ENCODE results near the gene UBE2H.
"Not testable (repeated sequence)": the region's sequence is repeated elsewhere in the genome, so short reads cannot be mapped to it uniquely, and the experiment has no call there.

The UBE2H gene

DNA sequence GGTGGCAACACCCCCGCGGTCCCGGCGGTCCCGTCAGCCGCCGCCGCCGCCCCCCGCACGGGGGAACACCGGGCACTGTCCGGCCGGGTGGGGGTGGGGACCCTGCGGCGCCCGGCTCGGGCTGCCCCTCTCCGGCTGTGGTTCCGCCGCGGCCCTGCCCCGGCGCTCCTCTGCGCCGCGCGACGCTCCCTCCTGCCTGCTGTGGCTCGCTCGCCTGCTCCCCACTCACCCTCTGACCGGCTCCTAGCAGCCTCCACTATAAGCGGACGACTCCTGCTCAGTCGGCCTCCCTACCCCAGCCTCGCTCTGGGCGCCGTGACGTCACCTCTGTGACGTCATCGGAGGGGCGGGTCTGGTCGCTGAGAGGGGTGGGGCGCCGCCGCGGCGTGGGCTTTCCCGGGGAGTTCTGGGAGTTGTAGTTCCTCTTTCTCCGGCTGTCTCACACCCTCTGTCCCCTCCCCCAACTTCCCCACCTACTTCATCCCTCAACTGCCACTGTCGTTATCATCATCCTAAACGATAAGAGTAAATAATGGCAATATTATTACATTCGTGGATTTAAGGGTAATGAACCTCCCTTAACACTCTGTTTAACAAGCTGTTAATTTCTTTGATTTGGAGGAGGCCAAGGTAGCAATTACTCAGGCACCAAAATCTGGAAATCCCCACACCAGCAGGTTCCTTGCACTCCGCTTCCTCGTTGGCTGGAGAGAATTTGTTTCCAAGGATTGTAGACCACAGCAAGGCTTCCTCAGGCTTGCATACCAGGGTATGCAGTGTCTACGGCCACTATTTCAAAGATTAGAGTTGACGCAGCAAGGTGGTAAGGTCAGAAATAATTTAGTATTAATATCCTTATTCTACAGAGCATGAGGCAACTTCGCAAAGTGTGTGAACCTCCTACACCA is at the start of gene UBE2H:
Gene UBE2H (minus strand): TSS at position 308 of the 908 bp plus-strand sequence. CDS start 405 bp downstream, outside the sequence.
- peak; percentile 81 for DNase-seq

GRCh38 chr7:129998446-129998845 is 45.7 kb upstream of the UBE2H start:
- DNase-seq: no peak

DNA sequence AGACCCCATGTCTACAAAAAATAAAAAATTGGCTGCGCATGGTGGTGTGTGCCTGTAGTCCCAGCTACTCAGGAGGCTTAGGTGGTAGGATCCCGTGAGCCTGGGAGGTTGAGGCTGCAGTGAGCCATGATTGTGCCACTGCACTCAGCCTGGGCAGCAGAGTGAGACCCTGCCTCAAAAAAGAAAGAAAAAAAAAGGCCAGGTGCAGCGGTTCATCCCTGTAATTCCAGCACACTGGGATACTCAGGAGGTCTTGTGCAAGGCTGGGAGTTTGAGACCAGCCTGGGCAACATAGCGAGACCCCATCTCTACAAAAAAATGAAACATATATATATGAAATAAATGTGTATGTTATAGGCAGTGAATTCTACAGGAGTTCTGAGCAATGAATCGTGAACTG is 44.5 kb upstream of the UBE2H start:
- DNase-seq: no peak

GRCh38 chr7:129993275-129993674 is 40.5 kb upstream of the UBE2H start:
- DNase-seq: no peak

DNA sequence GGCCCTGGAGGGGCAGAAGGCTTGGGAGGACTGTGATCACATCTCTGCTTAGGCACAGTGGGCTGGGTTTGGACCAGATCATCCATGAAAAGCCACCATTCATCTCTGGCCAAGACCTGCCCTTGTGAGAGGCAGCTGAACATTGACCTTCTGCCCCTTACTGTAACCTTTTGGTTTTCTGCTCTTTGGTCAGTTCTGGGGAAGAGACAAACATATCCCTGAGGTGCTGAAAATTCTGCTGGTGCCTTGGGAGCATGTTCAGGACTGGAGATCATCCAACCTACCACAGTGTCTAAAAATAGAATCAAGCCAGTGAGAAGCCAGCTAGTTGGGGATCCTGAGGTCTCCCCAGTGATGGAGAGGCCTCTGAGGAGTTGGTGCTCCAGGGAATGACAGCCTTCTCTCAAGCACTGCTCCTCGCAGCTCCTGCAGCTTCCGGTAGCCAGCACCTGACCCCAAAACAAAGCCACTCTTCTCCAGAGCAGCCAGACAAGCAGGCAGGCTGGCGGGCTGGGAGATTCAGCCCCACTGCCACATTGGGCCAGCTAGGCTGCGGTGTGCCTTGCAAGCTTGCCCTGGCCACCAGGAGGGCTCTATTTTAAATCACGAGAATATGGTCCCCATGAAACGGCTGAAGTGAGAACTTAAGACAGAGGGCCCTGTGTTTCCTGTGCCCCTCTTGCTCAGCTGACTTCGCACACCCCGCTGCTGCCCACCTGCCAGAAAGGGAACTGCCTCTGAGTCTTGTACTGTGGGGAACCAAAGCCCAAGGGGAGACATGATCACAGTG is 37.8 kb upstream of the UBE2H start:
- DNase-seq: no peak

- DNase-seq: no peak
Measured at GRCh38 chr7:129989466-129989865, 36.7 kb upstream of the UBE2H start.

GRCh38 chr7:129986600-129986999 is 33.8 kb upstream of the UBE2H start:
- no peak for DNase-seq

GRCh38 chr7:129980667-129981066 is 27.9 kb upstream of the UBE2H start:
- DNase-seq: no peak

- DNase-seq: peak; percentile 67
Measured at GRCh38 chr7:129975309-129975708, 22.5 kb upstream of the UBE2H start.

DNA sequence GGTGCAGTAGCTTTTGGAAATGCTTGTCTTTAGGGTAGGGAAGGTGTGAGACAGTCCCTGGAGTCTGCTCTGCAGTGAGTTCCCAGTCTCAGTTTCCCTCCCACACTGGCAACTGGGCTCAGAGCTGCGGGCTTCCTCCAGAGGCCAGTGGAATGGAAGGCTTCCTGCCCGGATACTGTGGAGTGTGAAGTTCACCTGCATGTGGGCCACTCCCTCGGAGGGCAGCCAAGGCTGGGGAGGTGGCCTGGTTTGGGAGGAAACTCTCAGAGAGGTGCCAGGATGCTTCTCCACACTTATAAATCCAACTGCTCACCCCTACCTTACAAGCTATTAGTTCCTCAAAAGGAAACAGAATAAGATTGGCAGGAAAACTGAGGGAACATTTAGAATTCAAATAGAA is 18.1 kb upstream of the UBE2H start:
- no peak for DNase-seq

DNA sequence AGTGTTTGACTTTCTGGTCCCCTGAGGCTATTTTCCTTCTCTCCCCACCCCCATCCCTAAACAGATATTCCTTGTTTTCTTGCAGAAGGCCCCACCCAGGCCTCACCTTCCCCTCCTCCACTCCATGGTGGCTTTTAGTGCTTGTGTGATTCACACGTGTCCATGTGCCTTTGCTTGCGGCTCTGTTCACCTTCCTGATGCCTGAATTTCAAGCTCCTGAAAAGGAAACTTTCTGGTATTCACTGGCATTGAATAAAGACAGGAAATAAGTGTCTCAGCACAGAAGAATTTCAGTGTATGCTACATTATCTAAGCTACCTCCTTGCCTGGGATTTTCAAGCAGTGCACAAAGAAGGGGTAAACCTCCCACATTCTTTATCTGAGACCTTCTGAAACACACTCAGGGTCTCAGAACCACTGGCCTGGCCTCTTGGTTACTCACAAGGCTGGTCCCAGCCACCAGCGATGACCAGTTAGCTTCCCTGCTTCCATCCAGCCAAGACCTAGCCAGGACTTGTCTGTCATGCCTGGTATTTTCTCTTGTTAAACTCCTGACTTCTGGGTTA is 17.2 kb upstream of the UBE2H start:
- no peak for DNase-seq

- no peak for DNase-seq
Measured at GRCh38 chr7:129968592-129969383, 16.0 kb upstream of the UBE2H start.

GRCh38 chr7:129960204-129960475 is 7.4 kb upstream of the UBE2H start:
- DNase-seq: not testable (repeated sequence)

DNA sequence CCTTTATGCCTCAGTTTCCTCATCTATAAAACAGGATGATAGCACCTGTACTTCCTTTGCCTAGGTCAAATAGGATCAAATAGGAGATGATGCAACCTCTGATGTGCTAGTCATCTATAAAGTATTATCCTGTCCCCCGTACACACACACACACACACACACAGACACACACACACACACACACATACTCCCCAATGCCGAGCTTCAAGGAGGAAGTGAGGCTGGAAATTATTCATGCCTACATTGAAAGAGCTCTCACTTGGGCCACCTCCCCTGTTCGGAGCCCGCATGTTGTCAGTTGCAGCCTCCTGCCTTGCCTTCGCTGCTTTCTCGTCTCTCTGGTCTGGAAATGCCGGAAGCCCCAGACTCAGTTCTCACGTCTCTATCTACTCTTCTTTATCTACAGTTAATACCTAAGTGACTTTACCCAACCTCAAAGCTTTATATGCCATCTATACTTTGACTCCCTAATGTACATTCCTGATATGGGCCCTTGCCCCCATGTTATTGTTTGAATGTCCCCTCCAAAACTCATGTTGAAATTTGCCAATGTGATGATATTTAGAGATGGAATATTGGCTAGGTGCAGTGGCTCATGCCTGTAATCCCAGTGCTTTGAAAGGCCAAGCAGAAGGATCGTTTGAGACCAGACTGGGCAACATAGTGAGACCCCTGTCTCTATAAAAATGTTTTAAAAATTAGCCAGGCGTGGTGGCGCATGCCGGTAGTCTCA is 6.9 kb upstream of the UBE2H start:
- DNase-seq: no peak

DNA sequence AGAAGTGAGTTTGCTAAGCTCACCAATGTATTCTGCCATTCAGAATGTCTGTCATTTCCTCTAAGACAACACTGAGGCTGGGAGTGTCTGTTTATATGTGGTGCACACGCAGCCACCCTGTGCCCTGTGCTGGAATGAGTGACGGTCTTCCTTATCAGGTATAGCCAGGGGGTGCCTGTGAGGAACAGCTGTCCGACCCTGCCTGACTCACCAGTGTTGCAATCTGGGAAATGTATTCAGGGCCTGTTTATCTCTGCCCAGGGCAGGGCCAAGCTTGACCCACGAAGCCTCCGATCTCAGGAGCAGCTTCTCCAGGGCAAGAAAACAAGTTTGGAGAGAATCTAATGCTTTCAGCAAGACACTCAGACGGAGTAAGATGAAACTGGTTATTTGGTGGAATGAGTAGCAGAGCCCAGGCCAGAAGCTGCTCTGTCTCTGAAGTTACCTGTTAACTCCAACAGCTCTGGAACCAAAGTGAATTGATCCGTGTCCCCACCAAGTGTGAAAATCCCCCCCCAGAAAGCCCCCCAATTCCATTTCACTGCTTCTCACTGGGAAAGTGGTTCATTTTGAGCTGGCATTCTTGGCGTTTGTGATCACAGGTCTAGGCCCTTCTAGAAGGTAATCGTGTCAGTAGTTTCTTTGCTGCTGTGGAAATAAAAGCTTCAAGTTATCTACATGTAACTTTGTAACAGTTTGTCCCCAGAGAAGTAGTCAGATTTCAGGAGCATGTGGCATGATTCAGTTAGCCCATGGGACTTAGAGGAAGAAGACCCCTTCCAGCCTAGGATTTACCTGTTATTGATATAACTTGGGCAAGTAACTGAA is 6.1 kb upstream of the UBE2H start:
- no peak for DNase-seq

DNA sequence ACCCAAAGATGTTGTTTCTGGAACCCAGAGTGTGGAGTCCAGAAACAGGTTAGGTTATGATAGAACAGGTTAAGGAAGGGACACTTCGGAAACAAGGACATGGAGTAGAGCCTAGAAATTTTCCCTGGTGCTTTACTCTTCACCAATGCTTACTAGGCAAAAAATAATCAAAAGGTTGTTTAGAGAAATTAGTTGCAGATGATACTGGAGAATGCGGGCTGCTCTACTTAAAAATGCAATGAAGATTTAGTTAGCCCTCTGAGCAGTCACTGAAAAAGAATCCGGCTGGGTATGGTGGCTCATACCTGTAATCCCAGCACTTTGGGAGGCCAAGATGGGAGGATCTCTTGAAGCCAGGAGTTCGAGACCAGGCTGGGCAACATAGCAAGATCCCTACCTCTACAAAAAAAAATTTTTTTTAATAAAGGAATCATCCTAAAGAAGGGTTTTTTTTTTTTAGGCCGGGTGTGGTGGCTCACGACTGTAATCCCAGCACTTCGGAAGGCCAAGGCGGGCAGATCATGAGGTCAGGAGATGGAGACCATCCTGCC is 3.3 kb upstream of the UBE2H start:
- DNase-seq: no peak

DNA sequence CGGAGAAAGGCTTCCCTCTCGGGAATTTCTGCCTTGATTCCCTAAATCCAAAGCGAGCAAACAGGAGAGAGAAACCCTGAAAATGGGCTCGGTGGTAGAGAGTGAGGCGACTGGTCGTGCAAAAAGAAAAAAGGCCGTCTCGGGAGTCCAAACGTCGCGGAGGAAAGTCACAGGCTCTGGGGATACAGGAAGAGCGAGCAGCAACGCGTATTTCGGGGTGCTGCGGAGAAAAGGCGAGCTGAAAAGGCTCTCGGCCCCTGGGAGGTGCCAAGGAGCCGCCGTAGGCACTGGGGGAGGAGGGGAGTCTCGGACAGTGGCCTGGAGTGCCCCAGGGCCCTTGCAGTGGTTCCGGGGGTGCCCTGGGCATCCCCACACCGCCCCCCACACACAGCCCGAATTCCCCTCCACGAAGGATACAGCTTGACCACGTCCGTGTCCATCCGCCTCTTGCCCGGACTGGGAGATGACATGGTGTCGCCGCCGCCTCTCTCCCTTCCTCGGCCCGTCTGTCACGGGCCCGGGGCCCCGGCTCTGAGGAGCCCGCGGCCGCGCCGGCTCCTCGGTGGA is 591 bp downstream of the UBE2H start:
- DNase-seq: no peak

GRCh38 chr7:129951226-129952085 is 1.3 kb downstream of the UBE2H start:
- DNase-seq: peak; percentile 39

DNA sequence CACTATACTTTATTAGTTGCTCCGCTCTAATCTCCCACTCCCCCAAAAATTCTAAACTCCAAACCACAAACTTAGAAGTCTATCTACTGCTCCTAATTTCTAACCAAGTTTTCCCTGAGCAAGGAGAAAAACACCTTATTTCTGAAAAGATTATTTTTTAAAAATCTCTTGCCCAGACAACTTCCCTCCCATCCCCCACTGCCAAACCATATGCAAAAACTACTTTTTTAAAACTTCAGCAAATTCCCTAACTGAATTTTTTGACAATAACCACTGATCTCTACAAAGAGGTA is 1.9 kb downstream of the UBE2H start:
- DNase-seq: no peak
